Stimulated activated CD4-positive, alpha-beta T cell treated with anti-CD3 and anti-CD28 coated beads, Interleukin-1b, Interleukin-23, amount 100 ng/mL, for 4 hours (primary cell): Measurements from ENCODE around the gene CXCR3.
"Not testable (repeated sequence)": the region's sequence is repeated elsewhere in the genome, so short reads cannot be mapped to it uniquely, and the experiment has no call there.

Experiments used
- DNase-seq, 2 donors: peaks; one replicate each; pipeline ENCODE4 v3.0.0-alpha.2; 2020; ENCODE audit warnings: low read depth in 2 of 2

Gene CXCR3

GRCh38 chrX:71611736-71612135, 6.6 kb downstream of the CXCR3 start:
- DNase-seq: not testable (repeated sequence)

GRCh38 chrX:71609095-71609750, 9.1 kb downstream of the CXCR3 start:
- DNase-seq: no peak

GRCh38 chrX:71607488-71607887, 10.8 kb downstream of the CXCR3 start:
- DNase-seq: no peak

GRCh38 chrX:71606536-71607216, 11.6 kb downstream of the CXCR3 start:
- no peak for DNase-seq

- DNase-seq: no peak
Measured at GRCh38 chrX:71604796-71605568, 13.3 kb downstream of the CXCR3 start.

GRCh38 chrX:71604141-71604540, 14.2 kb downstream of the CXCR3 start:
- DNase-seq: no peak

GRCh38 chrX:71603618-71604017, 14.7 kb downstream of the CXCR3 start:
- no peak for DNase-seq

GRCh38 chrX:71599965-71600364, 18.3 kb downstream of the CXCR3 start:
- DNase-seq: no peak

GRCh38 chrX:71593210-71593609, 25.1 kb downstream of the CXCR3 start:
- DNase-seq: not testable (repeated sequence)

DNA sequence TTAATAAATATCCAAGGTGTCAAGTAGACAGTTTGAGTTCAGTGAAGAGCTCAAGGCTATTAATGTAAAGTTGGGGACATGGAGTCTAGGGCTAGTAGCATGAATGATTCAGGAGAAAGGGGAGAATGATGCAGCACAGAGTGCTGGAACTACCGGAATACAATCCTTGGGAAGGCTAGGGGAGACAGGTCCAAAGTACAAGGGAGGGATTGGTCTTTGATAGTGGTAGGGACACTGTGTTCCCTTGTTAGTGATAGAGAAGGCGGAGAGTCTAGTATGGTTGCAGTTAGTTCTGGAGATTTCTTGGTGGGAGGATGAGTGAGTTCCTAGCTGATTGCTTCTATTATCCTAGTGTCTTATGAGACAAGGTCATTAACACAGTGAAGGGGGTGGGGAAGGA, 31.4 kb downstream of the CXCR3 start:
- DNase-seq: no peak

DNA sequence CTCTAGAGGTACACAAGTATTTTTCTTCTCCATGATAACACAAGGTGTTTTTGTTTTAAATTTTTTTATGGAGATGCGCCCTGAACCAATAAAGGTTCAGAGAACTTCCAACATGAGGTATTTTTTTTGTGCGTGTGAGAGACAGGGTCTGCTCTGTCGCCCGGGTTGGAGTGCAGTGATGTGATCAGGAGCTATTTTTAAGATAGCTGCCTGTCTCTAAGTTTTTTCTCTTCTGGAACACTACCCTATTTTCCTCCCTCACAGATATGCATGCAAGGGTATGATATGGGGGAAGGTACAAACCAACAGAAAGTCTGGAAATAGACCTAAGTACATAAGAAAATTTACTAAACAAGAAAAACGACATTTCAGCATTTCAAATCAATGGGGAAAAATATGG, 37.1 kb downstream of the CXCR3 start:
- no peak for DNase-seq

GRCh38 chrX:71579990-71580380, 38.3 kb downstream of the CXCR3 start:
- DNase-seq: no peak

DNA sequence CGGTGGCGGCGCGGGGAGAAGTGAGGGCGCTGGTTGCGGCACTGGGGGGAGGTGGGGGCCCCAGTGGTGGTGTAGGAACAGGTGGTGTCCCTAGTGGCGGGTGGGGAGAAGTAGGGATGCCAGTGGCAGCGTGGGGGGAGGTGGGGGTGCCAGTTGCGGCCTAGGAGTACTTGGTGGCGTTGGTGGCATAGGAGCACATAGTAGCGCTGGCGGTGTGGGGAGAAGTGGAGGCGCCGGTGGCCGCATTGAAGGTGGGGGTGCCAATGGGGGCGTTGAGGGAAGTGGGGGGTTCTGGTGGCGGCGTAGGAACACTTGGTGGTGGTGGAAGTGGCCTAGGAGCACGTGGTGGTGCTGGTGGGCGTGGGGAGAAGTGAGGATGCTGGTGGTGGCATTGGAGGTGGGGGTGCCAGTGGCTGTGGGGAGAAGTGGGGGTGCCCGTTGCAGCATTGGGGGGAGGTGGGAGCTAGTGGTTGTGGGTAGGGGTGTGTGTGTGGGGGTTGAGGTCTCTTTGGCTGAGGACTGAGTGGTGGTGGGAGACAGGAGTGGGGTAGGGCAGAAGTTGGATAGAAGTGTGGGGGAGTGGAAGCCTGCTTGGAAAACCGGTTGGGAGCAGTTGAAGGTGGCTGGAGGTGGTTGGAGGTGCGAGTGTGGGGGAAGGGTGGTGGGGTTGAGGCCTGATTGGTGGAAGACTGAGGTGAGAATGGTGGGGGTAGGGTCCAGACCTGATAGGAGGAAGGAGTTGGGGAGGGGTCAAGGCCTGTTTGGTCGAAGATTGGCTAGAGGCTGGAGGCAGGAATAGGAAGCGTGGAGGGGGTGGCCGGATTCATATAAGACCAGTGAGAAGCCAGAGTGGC, 38.9 kb downstream of the CXCR3 start:
- no peak for DNase-seq

GRCh38 chrX:71578253-71579135, 39.8 kb downstream of the CXCR3 start, which contains the start of gene GCNA:
Gene GCNA, plus strand, starts transcription at chrX:71578437. Its CDS starts 2,385 bp downstream, at chrX:71580822.
- no peak for DNase-seq

DNA sequence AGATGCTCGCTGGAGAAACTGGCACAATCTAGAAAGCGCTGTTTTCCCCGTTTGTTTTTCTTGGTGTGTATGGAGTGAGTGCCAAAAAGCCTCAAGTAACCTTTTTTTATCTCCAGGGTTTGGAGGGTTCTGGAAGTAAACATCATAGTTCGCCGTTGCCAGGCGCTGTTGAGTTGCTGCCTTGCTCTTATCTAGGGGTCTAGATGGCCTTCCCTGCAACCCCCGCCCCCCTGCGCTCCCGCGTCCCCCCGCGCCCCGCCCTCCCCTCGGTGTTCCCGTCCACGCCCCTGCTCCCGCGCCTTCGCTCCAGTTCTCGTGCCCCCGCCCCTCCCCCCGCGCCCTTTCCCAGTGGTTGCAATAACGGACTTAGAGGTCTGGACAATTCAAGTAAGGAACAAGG, 40.6 kb downstream of the CXCR3 start:
- DNase-seq: no peak

DNA sequence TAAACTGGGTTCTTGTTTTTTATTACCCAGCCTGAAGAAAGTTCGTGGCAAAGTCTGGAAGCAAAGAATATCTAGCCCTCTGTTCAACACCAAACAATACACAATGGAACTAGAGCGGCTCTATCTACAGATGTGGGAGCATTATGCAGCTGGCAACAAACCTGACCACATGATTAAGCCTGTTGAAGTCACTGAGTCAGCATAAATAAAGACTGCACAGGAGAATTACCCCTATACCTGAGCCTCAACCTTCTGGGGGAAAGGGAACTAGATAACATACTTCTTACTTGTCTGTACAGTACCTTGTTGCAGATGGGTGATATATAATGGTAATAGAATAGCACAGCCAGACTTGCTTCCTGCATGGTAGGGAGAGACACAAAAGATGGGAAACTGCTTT, 44.7 kb downstream of the CXCR3 start:
- DNase-seq: no peak

GRCh38 chrX:71571390-71571789, 46.9 kb downstream of the CXCR3 start:
- DNase-seq: not testable (repeated sequence)
